SK-N-SH (cell line): Measurements from ENCODE around the gene ERC2. TPM values are rescaled to one million over a fixed set of nuclear protein-coding genes. Genes with fewer than 3 reads are reported as not detected.

Experiments used
- CTCF ChIA-PET: fragments of 300-600, 350-600 bp; formaldehyde crosslinking; extraction: SDS; loops from one replicate; lab custom pipeline; 2021; lab: Yijun Ruan, JAX
- POLR2A ChIA-PET: fragments of 350-600 bp; sonication (Branson Sonifier 250); formaldehyde crosslinking; extraction: SDS; loops from one replicate; lab custom pipeline; 2020; ENCODE audit warnings: antibody characterized with exemption, inconsistent platforms; lab: Yijun Ruan, JAX
- DNase-seq: peaks from one replicate; pipeline ENCODE4 v3.0.0; 2012
- H2AFZ ChIP-seq: fragments of 200-600 bp; sonication (generic); 2 replicates; pipeline ENCODE4 v1.8.1; 2016; ENCODE audit warnings: antibody characterized with exemption, mild to moderate bottlenecking, low read depth
- H3F3A ChIP-seq: fragments of 200-600 bp; sonication (generic); replicated peaks from 2 replicates; pipeline ENCODE3; 2016; ENCODE audit warnings: antibody characterized with exemption, mild to moderate bottlenecking; ENCODE audit not compliant: insufficient read depth
- H3K27ac ChIP-seq, 2 experiments: fragments of 200-500 bp in 1 of 2; fragments of 200-600 bp in 1 of 2; sonication (Bioruptor generic) in 1 of 2; sonication (generic), shearing (Covaris generic) in 1 of 2; 2 replicates each; pipeline versions ENCODE4 v1.5.1 to v1.6.1; 2014 to 2016; ENCODE audit warnings: low read depth in 2 of 2, inconsistent platforms in 1 of 2, low read length in 1 of 2, mild to moderate bottlenecking in 1 of 2, mixed read lengths in 1 of 2
- H3K27me3 ChIP-seq: fragments of 200-600 bp; sonication (generic), shearing (Covaris generic); 2 replicates; pipeline ENCODE4 v1.6.1; 2016; ENCODE audit warnings: mixed run types; ENCODE audit not compliant: insufficient read depth
- H3K36me3 ChIP-seq, 2 experiments: fragments of 200-500 bp in 1 of 2; fragments of 200-600 bp in 1 of 2; sonication (Bioruptor generic) in 1 of 2; sonication (generic) in 1 of 2; replicated peaks in 1 of 2; 2 replicates each; pipeline versions ENCODE3 to v1.5.1; 2014 to 2016; ENCODE audit warnings: low read length in 1 of 2, mild to moderate bottlenecking in 1 of 2; ENCODE audit not compliant: insufficient read depth in 2 of 2, control insufficient read depth in 1 of 2
- H3K4me1 ChIP-seq, 2 experiments: fragments of 200-500 bp in 1 of 2; fragments of 200-600 bp in 1 of 2; sonication (Bioruptor generic) in 1 of 2; sonication (generic), shearing (Covaris generic) in 1 of 2; 2 replicates each; pipeline versions ENCODE4 v1.5.1 to v1.6.1; 2014 to 2016; ENCODE audit warnings: low read depth in 1 of 2, low read length in 1 of 2, mixed run types in 1 of 2; ENCODE audit not compliant: insufficient read depth in 2 of 2, control insufficient read depth in 1 of 2
- H3K4me2 ChIP-seq: fragments of 200-600 bp; sonication (generic), shearing (Covaris generic); 2 replicates; pipeline ENCODE4 v1.6.1; 2017; ENCODE audit warnings: mixed run types
- H3K4me3 ChIP-seq, 2 experiments: fragments of 200-500 bp in 1 of 2; fragments of 200-600 bp in 1 of 2; sonication (Bioruptor generic) in 1 of 2; sonication (generic), shearing (Covaris generic) in 1 of 2; 2 replicates each; pipeline versions ENCODE4 v1.5.1 to v1.8.1; 2014 to 2016; ENCODE audit warnings: low read depth in 2 of 2, inconsistent platforms in 1 of 2, low read length in 1 of 2, mild to moderate bottlenecking in 1 of 2, mixed read lengths in 1 of 2, moderate library complexity in 1 of 2
- H3K79me2 ChIP-seq: fragments of 200-600 bp; sonication (generic); 2 replicates; pipeline ENCODE4 v1.8.1; 2017; ENCODE audit warnings: mild to moderate bottlenecking; ENCODE audit not compliant: insufficient read depth
- H3K9ac ChIP-seq: fragments of 200-600 bp; sonication (generic); 2 replicates; pipeline ENCODE4 v1.6.1; 2017; ENCODE audit warnings: mixed run types
- H3K9me2 ChIP-seq: fragments of 200-600 bp; sonication (generic); 2 replicates; pipeline ENCODE4 v1.6.1; 2017; ENCODE audit warnings: mixed run types
- H3K9me3 ChIP-seq: fragments of 200-600 bp; sonication (generic); 2 replicates; pipeline ENCODE4 v1.6.1; 2017; ENCODE audit warnings: mixed run types, mild to moderate bottlenecking, moderate library complexity
- H4K20me1 ChIP-seq: fragments of 200-600 bp; sonication (generic); 2 replicates; pipeline ENCODE4 v1.6.1; 2017; ENCODE audit warnings: mild to moderate bottlenecking, mixed run types; ENCODE audit not compliant: insufficient read depth
- CTCF ChIP-seq: fragments of 200-600 bp; sonication (generic); IDR thresholded peaks from 2 replicates; pipeline ENCODE4 v1.6.1; 2017; ENCODE audit warnings: antibody characterized with exemption, mild to moderate bottlenecking, moderate library complexity
- ELF1 ChIP-seq: IDR thresholded peaks from 2 replicates; pipeline ENCODE4 v1.4.0; 2012
- GABPA ChIP-seq: IDR thresholded peaks from 2 replicates; pipeline ENCODE4 v1.4.0; 2012; ENCODE audit warnings: low read depth, mild to moderate bottlenecking
- JUND ChIP-seq: IDR thresholded peaks from 2 replicates; pipeline ENCODE4 v1.4.0; 2012
- MXI1 ChIP-seq: IDR thresholded peaks from 2 replicates; pipeline ENCODE4 v1.6.1; 2012; ENCODE audit warnings: mild to moderate bottlenecking, low read depth, low read length, improper control_type of control experiment
- POLR2AphosphoS5 ChIP-seq: IDR thresholded peaks from 2 replicates; pipeline ENCODE4 v1.6.1; 2012; ENCODE audit warnings: low read depth, low read length
- RAD21 ChIP-seq: IDR thresholded peaks from 2 replicates; pipeline ENCODE4 v1.6.1; 2012; ENCODE audit warnings: mild to moderate bottlenecking, low read length
- RFX5 ChIP-seq: IDR thresholded peaks from 2 replicates; pipeline ENCODE4 v1.6.1; 2012; ENCODE audit warnings: mild to moderate bottlenecking, improper control_type of control experiment, low read length
- RXRA ChIP-seq: IDR thresholded peaks from 2 replicates; pipeline ENCODE4 v1.4.0; 2012; ENCODE audit warnings: low read depth, mild to moderate bottlenecking, borderline replicate concordance
- SIN3A ChIP-seq: IDR thresholded peaks from 2 replicates; pipeline ENCODE4 v1.6.1; 2012; ENCODE audit warnings: low read depth, mild to moderate bottlenecking, low read length, moderate library complexity, borderline replicate concordance
- SMC3 ChIP-seq: IDR thresholded peaks from 2 replicates; pipeline ENCODE4 v1.6.1; 2012; ENCODE audit warnings: low read depth, low read length, improper control_type of control experiment
- TEAD4 ChIP-seq: IDR thresholded peaks from 2 replicates; pipeline ENCODE4 v1.4.0; 2012; ENCODE audit warnings: mild to moderate bottlenecking, borderline replicate concordance; ENCODE audit not compliant: insufficient read depth
- USF1 ChIP-seq: IDR thresholded peaks from 2 replicates; pipeline ENCODE4 v1.4.0; 2012; ENCODE audit warnings: low read depth, borderline replicate concordance
- USF2 ChIP-seq: fragments of 150-350 bp; IDR thresholded peaks from 2 replicates; pipeline ENCODE4 v1.6.1; 2017; ENCODE audit warnings: antibody characterized with exemption, low read length, low read depth, borderline replicate concordance
- YY1 ChIP-seq: IDR thresholded peaks from 2 replicates; pipeline ENCODE4 v1.4.0; 2012; ENCODE audit warnings: low read depth, mild to moderate bottlenecking
- ZBTB33 ChIP-seq: IDR thresholded peaks from 2 replicates; pipeline ENCODE4 v1.4.0; 2012; ENCODE audit warnings: low read depth, borderline replicate concordance
- WGBS: methylation state at CpG from one replicate; pipeline ENCODE4 v1.1.6; 2017; ENCODE audit warnings: low lambda C conversion rate; 5-methylcytosine and 5-hydroxymethylcytosine counted together
- polyA plus RNA-seq, 3 experiments: library from polyadenylated mRNA; depleted of rRNA; stranded (reverse); fragments of >200 nt; gene quantifications; 2 replicates each; pipeline ENCODE4 v1.2.3, GENCODE V29; 2012

The ERC2 gene
- polyA plus RNA-seq, 1 of the 3 experiments (the other 2 are of a cell fraction) = 1.6 TPM

- Histone ChIP-seq H2AFZ (no peak overlapping the region), H3K27ac (no peak overlapping the region), H3K4me2 (no peak overlapping the region), H3K4me1 (peaks cover 0 to 3% of the 10 kb centered on the region in 2 experiments; a peak in 1 of 4 replicates), H3K79me2 (no peaks in the 10 kb centered on the region), H3K4me3 (no peak overlapping the region), H3K9ac (no peak overlapping the region), H3F3A (no peaks in the 10 kb centered on the region), H3K36me3 (no peaks in the 10 kb centered on the region), H3K9me3 (no peaks in the 10 kb centered on the region), H3K9me2 (no peaks in the 10 kb centered on the region), H3K27me3 (no peaks in the 10 kb centered on the region), H4K20me1 (no peaks in the 10 kb centered on the region)
- CTCF ChIA-PET = no interaction called here
- 83% methylated on average over 1 of the region's 3 CpGs for WGBS
- no peak for DNase-seq
- POLR2A ChIA-PET = no interaction called here
- no peak for TF ChIP-seq SMC3
- no peak for TF ChIP-seq JUND
- no peak for TF ChIP-seq TEAD4
- TF ChIP-seq GABPA = no peak
- TF ChIP-seq RFX5 = no peak
- TF ChIP-seq RXRA = no peak
- no peak for TF ChIP-seq YY1
- TF ChIP-seq ZBTB33 = no peak
- TF ChIP-seq USF2 = no peak
- TF ChIP-seq RAD21 = no peak
- TF ChIP-seq ELF1 = no peak
- TF ChIP-seq SIN3A = no peak
- TF ChIP-seq CTCF = no peak
- no peak for TF ChIP-seq POLR2AphosphoS5
- TF ChIP-seq USF1 = no peak
- no peak for TF ChIP-seq MXI1
Observed at GRCh38 chr3:55909373-55909772, 558.9 kb downstream of the ERC2 start.
